A673 (cell line): ENCODE results near the gene KHDC1L. TPM values are rescaled to one million over a fixed set of nuclear protein-coding genes. Genes with fewer than 3 reads are reported as not detected.

Source experiments
- BruUV-seq: library from RNA; stranded (reverse); fragments of 400-500 nt; replicated peaks from 2 replicates; lab custom pipeline; 2021; lab: Mats Ljungman, UMichigan
- CTCF ChIA-PET: fragments of 300-600 bp; sonication (Branson Sonifier 250); formaldehyde crosslinking; loops from one replicate; lab custom pipeline; 2022; ENCODE audit warnings: antibody characterized with exemption; lab: Charles Lee
- POLR2A ChIA-PET: fragments of 300-600 bp; sonication (Branson Sonifier 250); formaldehyde crosslinking; loops from one replicate; lab custom pipeline; 2022; ENCODE audit warnings: antibody characterized with exemption; ENCODE audit not compliant: low non-redundant PET; lab: Charles Lee
- DNase-seq: peaks from one replicate; pipeline ENCODE4 v3.0.0-alpha.2; 2015; ENCODE audit warnings: low spot score
- H3K27ac ChIP-seq: fragments of 200-600 bp; sonication (generic); 2 replicates; pipeline ENCODE4 v1.5.1; 2016; ENCODE audit warnings: mixed run types, low read depth, mild to moderate bottlenecking, mixed read lengths, antibody characterized with exemption, low read length; ENCODE audit not compliant: poor library complexity, severe bottlenecking
- H3K27me3 ChIP-seq: fragments of 200-600 bp; sonication (generic); replicated peaks from 2 replicates; pipeline ENCODE4 v1.6.1; 2017; ENCODE audit warnings: mixed run types, low read depth, mild to moderate bottlenecking, mixed read lengths, antibody characterized with exemption, low read length; ENCODE audit not compliant: insufficient read depth, poor library complexity
- H3K36me3 ChIP-seq: fragments of 200-600 bp; sonication (generic); 2 replicates; pipeline ENCODE4 v1.6.1; 2016; ENCODE audit warnings: mixed run types, mild to moderate bottlenecking, mixed read lengths, antibody characterized with exemption, low read length; ENCODE audit not compliant: insufficient read depth, poor library complexity, severe bottlenecking
- H3K4me1 ChIP-seq: fragments of 200-600 bp; sonication (generic); 2 replicates; pipeline ENCODE4 v1.6.1; 2017; ENCODE audit warnings: mixed run types, mild to moderate bottlenecking, mixed read lengths, antibody characterized with exemption, low read length; ENCODE audit not compliant: insufficient read depth, poor library complexity, severe bottlenecking
- H3K4me3 ChIP-seq: fragments of 200-600 bp; sonication (generic); 2 replicates; pipeline ENCODE4 v1.5.1; 2016; ENCODE audit warnings: low read depth, mixed run types, mild to moderate bottlenecking, mixed read lengths, low read length; ENCODE audit not compliant: poor library complexity, severe bottlenecking
- H3K9me3 ChIP-seq: fragments of 200-600 bp; sonication (generic); 2 replicates; pipeline ENCODE4 v1.6.1; 2016; ENCODE audit warnings: mixed run types, low read depth, mild to moderate bottlenecking, mixed read lengths, antibody characterized with exemption, low read length; ENCODE audit not compliant: poor library complexity, severe bottlenecking
- EZH2 ChIP-seq: fragments of 200-600 bp; sonication (generic); IDR thresholded peaks from 2 replicates; pipeline ENCODE4 v1.6.1; 2017; ENCODE audit warnings: borderline replicate concordance, low read depth, mild to moderate bottlenecking, mixed read lengths, antibody characterized with exemption, low read length; ENCODE audit not compliant: poor library complexity, severe bottlenecking
- intact Hi-C: fragments of 100-400 bp; cut with micrococcal nuclease; formaldehyde crosslinking; loops from one replicate; pipeline ENCODE4 v1.10.0; 2022; ENCODE audit not compliant: unreplicated experiment
- total RNA-seq: library from RNA; stranded (reverse); gene quantifications from 2 replicates; pipeline ENCODE4 v1.2.3, GENCODE V29; 2021
- TF ChIP-seq, protein P1 (sequence below): fragments of 300-800, 200-600 bp; sonication (generic); conservative IDR thresholded peaks from 2 replicates; pipeline ENCODE4 v1.5.1; 2017; ENCODE audit warnings: low read depth, mild to moderate bottlenecking, antibody characterized with exemption, low read length, moderate library complexity, mixed read lengths

KHDC1L gene
- total RNA-seq, 1 experiment from 2014 or later, result not detected

GRCh38 chr6:73177221-73177944 lies 47.9 kb downstream of the KHDC1L start:
- TF ChIP-seq, protein P1, sequence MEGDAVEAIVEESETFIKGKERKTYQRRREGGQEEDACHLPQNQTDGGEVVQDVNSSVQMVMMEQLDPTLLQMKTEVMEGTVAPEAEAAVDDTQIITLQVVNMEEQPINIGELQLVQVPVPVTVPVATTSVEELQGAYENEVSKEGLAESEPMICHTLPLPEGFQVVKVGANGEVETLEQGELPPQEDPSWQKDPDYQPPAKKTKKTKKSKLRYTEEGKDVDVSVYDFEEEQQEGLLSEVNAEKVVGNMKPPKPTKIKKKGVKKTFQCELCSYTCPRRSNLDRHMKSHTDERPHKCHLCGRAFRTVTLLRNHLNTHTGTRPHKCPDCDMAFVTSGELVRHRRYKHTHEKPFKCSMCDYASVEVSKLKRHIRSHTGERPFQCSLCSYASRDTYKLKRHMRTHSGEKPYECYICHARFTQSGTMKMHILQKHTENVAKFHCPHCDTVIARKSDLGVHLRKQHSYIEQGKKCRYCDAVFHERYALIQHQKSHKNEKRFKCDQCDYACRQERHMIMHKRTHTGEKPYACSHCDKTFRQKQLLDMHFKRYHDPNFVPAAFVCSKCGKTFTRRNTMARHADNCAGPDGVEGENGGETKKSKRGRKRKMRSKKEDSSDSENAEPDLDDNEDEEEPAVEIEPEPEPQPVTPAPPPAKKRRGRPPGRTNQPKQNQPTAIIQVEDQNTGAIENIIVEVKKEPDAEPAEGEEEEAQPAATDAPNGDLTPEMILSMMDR, result no peak
- TF ChIP-seq EZH2, result no peak
- H3K4me1 ChIP-seq, result peaks cover 16% of the 10 kb centered on the region
- H3K36me3 ChIP-seq, result no peaks in the 10 kb centered on the region
- no peak overlapping the region for H3K27ac ChIP-seq
- no peak overlapping the region for H3K4me3 ChIP-seq
- ChIA-PET POLR2A (interaction anchor here (0.6 kb wide), 1 partner anchor 344 kb away, joined by 3 read pairs; no protein-coding TSS in a partner anchor), CTCF (no interaction called here)
- H3K27me3 ChIP-seq, result no peaks in the 10 kb centered on the region
- intact Hi-C loops, result loop anchor here (10.0 kb wide), 1 partner anchor 147 kb away; no protein-coding TSS in a partner anchor
- BruUV-seq, result no TSS peak
- DNase-seq, result no peak
- no peaks in the 10 kb centered on the region for H3K9me3 ChIP-seq

- H3K36me3 ChIP-seq, result no peaks in the 10 kb centered on the region
- POLR2A ChIA-PET, result no interaction called here
- no peak overlapping the region for H3K4me3 ChIP-seq
- no peaks in the 10 kb centered on the region for H3K27me3 ChIP-seq
- DNase-seq, result no peak
- BruUV-seq, result no TSS peak
- CTCF ChIA-PET, result no interaction called here
- intact Hi-C loops, result loop anchor here (10.0 kb wide), 1 partner anchor 149 kb away; no protein-coding TSS in a partner anchor
- H3K4me1 ChIP-seq, result peaks cover 12% of the 10 kb centered on the region
- H3K9me3 ChIP-seq, result no peaks in the 10 kb centered on the region
- TF ChIP-seq, protein P1, result no peak
- TF ChIP-seq EZH2, result no peak
- H3K27ac ChIP-seq, result no peak overlapping the region
These were observed 49.2 kb downstream of the KHDC1L start for GRCh38 chr6:73176057-73176456.

- no TSS peak for BruUV-seq
- Histone ChIP-seq H3K4me3 (no peak overlapping the region), H3K9me3 (no peaks in the 10 kb centered on the region), H3K27ac (no peak overlapping the region), H3K36me3 (no peaks in the 10 kb centered on the region), H3K27me3 (no peaks in the 10 kb centered on the region), H3K4me1 (peaks cover under 1% of the 10 kb centered on the region)
- no peak for DNase-seq
- CTCF ChIA-PET, result no interaction called here
- POLR2A ChIA-PET, result no interaction called here
- intact Hi-C loops, result loop anchor here (10.0 kb wide), 1 partner anchor 150 kb away; no protein-coding TSS in a partner anchor
- TF ChIP-seq, protein P1, result no peak
- no peak for TF ChIP-seq EZH2
These were observed 50.6 kb downstream of the KHDC1L start for GRCh38 chr6:73174646-73175045.

Other genes starting within 250 kb of the KHDC1L start
- 11.1 TPM in 2 replicates for gene KHDC1, start 37.7 kb upstream of the KHDC1L start, total RNA-seq
- gene DPPA5, start 128.8 kb upstream of the KHDC1L start, total RNA-seq, result not detected in 2 replicates
- gene KHDC3L, start 137.2 kb upstream of the KHDC1L start, total RNA-seq, result not detected in 2 replicates
- not detected in 2 replicates for gene OOEP, start 144.4 kb upstream of the KHDC1L start, total RNA-seq
- not detected in 2 replicates for gene DDX43, start 169.3 kb upstream of the KHDC1L start, total RNA-seq
- gene CGAS, start 226.8 kb upstream of the KHDC1L start, total RNA-seq, result 4.2 and 4.6 TPM in 2 replicates
- 44.1 and 50.8 TPM in 2 replicates for gene MTO1, start 236.2 kb upstream of the KHDC1L start, total RNA-seq